CD4-positive, alpha-beta T cell (primary cell): ENCODE measurements around the gene UTF1. TPM values are rescaled to one million over a fixed set of nuclear protein-coding genes. Genes with fewer than 3 reads are reported as not detected.
A peak's percentile ranks its signal among the peaks of the same experiment; 100 is the strongest.

Source experiments
- ATAC-seq: fragments of 200-7000 bp; cut with Tn5 transposase; one replicate; pipeline ENCODE4 v1.10.0; 2022; ENCODE audit warnings: mild to moderate bottlenecking; ENCODE audit not compliant: poor library complexity
- CTCF ChIA-PET: fragments of 350-600 bp; sonication (Branson Sonifier 250); formaldehyde crosslinking; loops from one replicate; lab custom pipeline; 2021; ENCODE audit warnings: antibody characterized with exemption, inconsistent platforms; lab: Charles Lee
- POLR2A ChIA-PET: fragments of 350-600 bp; sonication (Branson Sonifier 250); formaldehyde crosslinking; loops from one replicate; lab custom pipeline; 2021; ENCODE audit warnings: antibody characterized with exemption, inconsistent platforms; lab: Charles Lee
- DNase-seq, 14 experiments: peaks; one replicate each; pipeline ENCODE4 v3.0.0-alpha.2; 2013 to 2020; ENCODE audit warnings: mixed read lengths in 2 of 14
- H3K27ac ChIP-seq, 2 donors: one replicate each; pipeline versions ENCODE4 v1.5.1 to v1.7.0; 2013; ENCODE audit warnings: low read length in 2 of 2, low read depth in 1 of 2, mild to moderate bottlenecking in 1 of 2
- H3K27me3 ChIP-seq, 2 experiments: 1 replicate in 1 of 2; 2 replicates in 1 of 2; pipeline versions ENCODE4 v1.6.1 to v1.7.0; 2013; ENCODE audit warnings: low read length in 2 of 2, control low read depth in 1 of 2, mild to moderate bottlenecking in 1 of 2, moderate library complexity in 1 of 2; ENCODE audit not compliant: insufficient read depth in 2 of 2, control insufficient read depth in 1 of 2
- H3K36me3 ChIP-seq: one replicate; pipeline ENCODE4 v1.6.1; 2013; ENCODE audit warnings: low read length, control low read depth; ENCODE audit not compliant: insufficient read depth
- H3K4me1 ChIP-seq: one replicate; pipeline ENCODE4 v1.6.1; 2013; ENCODE audit warnings: low read length, control low read depth; ENCODE audit not compliant: insufficient read depth
- H3K4me3 ChIP-seq: one replicate; pipeline ENCODE4 v1.5.1; 2013; ENCODE audit warnings: mild to moderate bottlenecking, low read length, moderate library complexity
- H3K9me3 ChIP-seq, 2 experiments: 1 replicate in 1 of 2; 2 replicates in 1 of 2; pipeline versions ENCODE4 v1.6.1 to v1.7.0; 2013; ENCODE audit warnings: low read length in 2 of 2, mild to moderate bottlenecking in 2 of 2, control low read depth in 1 of 2, moderate library complexity in 1 of 2; ENCODE audit not compliant: control insufficient read depth in 1 of 2, insufficient read depth in 1 of 2
- H3K27ac Mint-ChIP-seq: one replicate; pipeline ENCODE4 v1.8.0; 2020; ENCODE audit warnings: mixed read lengths
- H3K27me3 Mint-ChIP-seq: one replicate; pipeline ENCODE4 v1.8.0; 2021; ENCODE audit warnings: mixed read lengths
- H3K36me3 Mint-ChIP-seq: one replicate; pipeline ENCODE4 v1.8.0; 2021; ENCODE audit warnings: low read depth, mixed read lengths
- H3K4me1 Mint-ChIP-seq: one replicate; pipeline ENCODE4 v1.8.0; 2021; ENCODE audit warnings: low read depth, mixed read lengths
- H3K4me3 Mint-ChIP-seq: one replicate; pipeline ENCODE4 v1.8.0; 2020; ENCODE audit warnings: mild to moderate bottlenecking, mixed read lengths
- H3K9me3 Mint-ChIP-seq: one replicate; pipeline ENCODE4 v1.8.0; 2020; ENCODE audit warnings: mixed read lengths
- CTCF ChIP-seq: fragments of 200-600 bp; IDR thresholded peaks from one replicate; pipeline ENCODE4 v1.8.0; 2022; ENCODE audit warnings: antibody characterized with exemption, mild to moderate bottlenecking
- intact Hi-C, 2 experiments: fragments of 100-400 bp; cut with DNase I in 1 of 2; cut with micrococcal nuclease in 1 of 2; formaldehyde crosslinking; loops; one replicate each; pipeline versions ENCODE4 v1.15.1 to v1.9.0; 2023 to 2025; cut with DNase I, micrococcal nuclease
- total RNA-seq, 174 experiments: library from RNA in 2 of 174; stranded (reverse) in 2 of 174; gene quantifications; one replicate each; pipeline ENCODE4 v1.2.3 and lab custom pipeline; 2021 to 2026

Gene UTF1
- total RNA-seq, 2 experiments from 2014 or later = not detected

DNA sequence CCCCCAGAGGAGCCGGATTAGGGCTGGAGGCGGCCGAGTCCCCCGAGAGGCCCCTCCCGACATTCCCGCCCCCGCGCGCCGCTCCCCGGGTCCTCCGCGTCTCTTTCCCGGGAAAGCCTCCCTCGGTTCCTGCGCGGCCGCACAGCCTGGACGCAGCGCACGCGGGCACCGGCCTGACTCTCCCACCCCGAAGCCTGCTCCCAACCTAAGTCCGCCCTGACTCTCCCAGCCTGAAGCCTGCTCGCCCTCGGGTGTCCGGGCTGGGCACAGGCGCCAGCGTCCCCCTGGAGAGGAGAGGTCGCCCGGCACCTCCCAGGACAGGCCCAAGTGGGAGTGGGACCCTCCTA lies 7.2 kb downstream of the UTF1 start:
- Mint-ChIP-seq H3K36me3 (no peaks in the 10 kb centered on the region), H3K27ac (no peak overlapping the region), H3K4me1 (peaks cover 25% of the 10 kb centered on the region), H3K9me3 (no peaks in the 10 kb centered on the region), H3K27me3 (peaks cover 66% of the 10 kb centered on the region), H3K4me3 (no peak overlapping the region)
- Histone ChIP-seq H3K9me3 (peaks cover 0 to 19% of the 10 kb centered on the region in 2 experiments), H3K36me3 (no peaks in the 10 kb centered on the region), H3K4me1 (peaks cover 48% of the 10 kb centered on the region), H3K27ac (no peak overlapping the region), H3K4me3 (no peak overlapping the region), H3K27me3 (peaks cover 52 to 58% of the 10 kb centered on the region in 2 experiments)
- no peak for TF ChIP-seq CTCF
- POLR2A ChIA-PET = no interaction called here
- ATAC-seq = no peak
- CTCF ChIA-PET = no interaction called here
- DNase-seq = no peak
- intact Hi-C loops = no loop called here

GRCh38 chr10:133237588-133238465 lies 7.8 kb downstream of the UTF1 start, which contains the start of gene VENTX:
Gene VENTX (plus strand): TSS chr10:133237855. CDS start chr10:133237915, 60 bp downstream.
- intact Hi-C loops = no loop called here
- ChIA-PET CTCF (no interaction called here), POLR2A (no interaction called here)
- Histone ChIP-seq H3K4me3 (no peak within 1 kb of the TSS), H3K4me1 (peaks cover 49% of the 10 kb centered on the region), H3K9me3 (peaks cover 0 to 19% of the 10 kb centered on the region in 2 experiments), H3K27me3 (peaks cover 51 to 62% of the 10 kb centered on the region in 2 experiments), H3K36me3 (no peaks in the 10 kb centered on the region), H3K27ac (no peak within 1 kb of the TSS)
- Mint-ChIP-seq H3K27me3 (peaks cover 66% of the 10 kb centered on the region), H3K9me3 (no peaks in the 10 kb centered on the region), H3K27ac (no peak within 1 kb of the TSS), H3K36me3 (no peaks in the 10 kb centered on the region), H3K4me3 (peak within 1 kb of the TSS; percentile 23), H3K4me1 (peaks cover 25% of the 10 kb centered on the region)
- DNase-seq (no peak), ATAC-seq (no peak)
- no peak for TF ChIP-seq CTCF

DNA sequence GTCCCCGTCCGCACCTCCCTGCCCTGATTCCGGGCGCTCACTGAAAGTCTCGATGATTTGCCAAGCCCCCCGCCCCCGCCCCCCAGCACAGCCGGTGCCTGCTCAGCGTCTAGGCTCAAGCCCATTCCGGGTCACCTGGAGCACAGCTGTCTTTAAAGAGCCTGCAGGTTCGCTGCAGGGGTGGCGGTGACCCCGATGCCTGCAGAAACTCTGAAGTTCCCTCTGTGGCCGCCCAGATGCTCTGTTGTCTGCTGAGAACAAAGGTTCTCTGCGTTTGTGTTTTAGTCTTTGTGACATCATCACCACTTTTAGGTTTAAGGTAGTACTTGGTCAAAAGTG lies 8.4 kb downstream of the UTF1 start:
- intact Hi-C loops = no loop called here
- ATAC-seq = no peak
- H3K27me3 ChIP-seq = peaks cover 56 to 65% of the 10 kb centered on the region in 2 experiments

More for the DNA sequence above, 8.4 kb downstream of the UTF1 start:
- TF ChIP-seq CTCF = no peak
- ChIA-PET POLR2A (no interaction called here), CTCF (no interaction called here)
- peaks cover 25% of the 10 kb centered on the region for H3K4me1 Mint-ChIP-seq
- H3K9me3 Mint-ChIP-seq = no peaks in the 10 kb centered on the region
- peak overlapping the region; percentile 23 for H3K4me3 Mint-ChIP-seq
- Histone ChIP-seq H3K36me3 (no peaks in the 10 kb centered on the region), H3K4me1 (peaks cover 49% of the 10 kb centered on the region), H3K4me3 (no peak overlapping the region), H3K9me3 (peaks cover 0 to 19% of the 10 kb centered on the region in 2 experiments), H3K27ac (no peak overlapping the region)
- H3K36me3 Mint-ChIP-seq = no peaks in the 10 kb centered on the region
- DNase-seq = no peak
- H3K27ac Mint-ChIP-seq = no peak overlapping the region
- peaks cover 65% of the 10 kb centered on the region for H3K27me3 Mint-ChIP-seq
